ENCODE results near the gene TOMM70.

DNA sequence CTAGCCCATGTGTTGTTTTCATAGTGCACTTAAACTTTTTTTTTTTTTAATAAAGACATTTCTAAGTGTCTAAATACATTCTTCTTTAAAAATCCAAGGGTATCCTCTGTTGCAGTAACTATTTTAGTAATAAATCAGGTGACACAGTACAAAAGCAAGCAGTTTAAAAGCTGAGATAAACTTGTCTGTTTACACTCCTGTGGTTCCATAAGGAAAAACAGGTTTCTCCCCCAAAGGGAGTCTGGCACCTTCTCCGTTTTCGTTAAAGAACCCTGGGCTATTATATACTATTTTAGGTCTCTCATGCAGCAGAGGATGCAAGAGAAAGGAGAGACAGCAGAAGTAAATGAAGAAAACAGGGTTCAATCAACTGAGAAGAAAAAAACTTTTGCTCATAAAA, 48.3 kb upstream of the TOMM70 start:
- TF ChIP-seq, protein P1, sequence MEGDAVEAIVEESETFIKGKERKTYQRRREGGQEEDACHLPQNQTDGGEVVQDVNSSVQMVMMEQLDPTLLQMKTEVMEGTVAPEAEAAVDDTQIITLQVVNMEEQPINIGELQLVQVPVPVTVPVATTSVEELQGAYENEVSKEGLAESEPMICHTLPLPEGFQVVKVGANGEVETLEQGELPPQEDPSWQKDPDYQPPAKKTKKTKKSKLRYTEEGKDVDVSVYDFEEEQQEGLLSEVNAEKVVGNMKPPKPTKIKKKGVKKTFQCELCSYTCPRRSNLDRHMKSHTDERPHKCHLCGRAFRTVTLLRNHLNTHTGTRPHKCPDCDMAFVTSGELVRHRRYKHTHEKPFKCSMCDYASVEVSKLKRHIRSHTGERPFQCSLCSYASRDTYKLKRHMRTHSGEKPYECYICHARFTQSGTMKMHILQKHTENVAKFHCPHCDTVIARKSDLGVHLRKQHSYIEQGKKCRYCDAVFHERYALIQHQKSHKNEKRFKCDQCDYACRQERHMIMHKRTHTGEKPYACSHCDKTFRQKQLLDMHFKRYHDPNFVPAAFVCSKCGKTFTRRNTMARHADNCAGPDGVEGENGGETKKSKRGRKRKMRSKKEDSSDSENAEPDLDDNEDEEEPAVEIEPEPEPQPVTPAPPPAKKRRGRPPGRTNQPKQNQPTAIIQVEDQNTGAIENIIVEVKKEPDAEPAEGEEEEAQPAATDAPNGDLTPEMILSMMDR (IDR thresholded peaks at IDR 0.05) = no peak
- no peak for TF ChIP-seq POLR2A (IDR thresholded peaks at IDR 0.05)

Data from adrenal gland (tissue), 5 donors.